Esophagus muscularis mucosa (tissue), 4 donors: ENCODE results near the gene TTC7B. TPM values are rescaled to one million over a fixed set of nuclear protein-coding genes. Genes with fewer than 3 reads are reported as not detected.

Source experiments
- DNase-seq: peaks from one replicate; pipeline ENCODE4 v3.0.0-alpha.2; 2017; ENCODE audit errors: extremely low spot score
- H3K27ac ChIP-seq, 4 donors: fragments of 200-600 bp; sonication (generic); replicated peaks in 1 of 4; 1 replicate in 3 of 4; 2 replicates in 1 of 4; pipeline ENCODE4 v1.5.1; 2016 to 2019; ENCODE audit warnings: mild to moderate bottlenecking in 1 of 4
- H3K27me3 ChIP-seq, 4 donors: fragments of 200-600 bp; sonication (generic); one replicate each; pipeline versions ENCODE4 v1.5.1 to v1.6.0; 2016 to 2019
- H3K36me3 ChIP-seq, 4 donors: fragments of 200-600 bp; sonication (generic); one replicate each; pipeline ENCODE4 v1.5.1; 2016 to 2019
- H3K4me1 ChIP-seq, 4 donors: fragments of 200-600 bp; sonication (generic); one replicate each; pipeline ENCODE4 v1.5.1; 2016 to 2019
- H3K4me3 ChIP-seq, 4 donors: fragments of 200-600 bp; sonication (generic); 1 replicate in 2 of 4; 2 replicates in 2 of 4; pipeline ENCODE4 v1.5.1; 2016 to 2019; ENCODE audit warnings: mild to moderate bottlenecking in 4 of 4, moderate library complexity in 1 of 4
- H3K9me3 ChIP-seq, 4 donors: fragments of 200-600 bp; sonication (generic); 1 replicate in 3 of 4; 2 replicates in 1 of 4; pipeline ENCODE4 v1.5.1; 2016 to 2019
- CTCF ChIP-seq, 3 experiments: fragments of 200-600 bp in 2 of 3; fragments of 450-650 bp in 1 of 3; sonication (generic) in 2 of 3; IDR thresholded peaks; one replicate each; pipeline ENCODE4 v1.5.1; 2017 to 2019; ENCODE audit warnings: antibody characterized with exemption in 3 of 3, mild to moderate bottlenecking in 2 of 3, moderate library complexity in 1 of 3
- EP300 ChIP-seq: sonication (generic); formaldehyde crosslinking; IDR thresholded peaks from one replicate; pipeline ENCODE4 v1.6.1; 2017; ENCODE audit warnings: antibody characterized with exemption
- POLR2A ChIP-seq: fragments of 450-650 bp; IDR thresholded peaks from one replicate; pipeline ENCODE4 v1.6.1; 2017; ENCODE audit warnings: antibody characterized with exemption, moderate library complexity, mild to moderate bottlenecking, low read depth
- POLR2AphosphoS5 ChIP-seq, 2 donors: sonication (generic); formaldehyde crosslinking; IDR thresholded peaks; one replicate each; pipeline ENCODE4 v1.6.1; 2017; ENCODE audit warnings: antibody characterized with exemption in 2 of 2
- WGBS: methylation state at CpG from one replicate; pipeline ENCODE4 v1.1.5; 2018; 5-methylcytosine and 5-hydroxymethylcytosine counted together
- intact Hi-C: fragments of 100-400 bp; cut with DNase I; formaldehyde crosslinking; loops from one replicate; pipeline ENCODE4 v1.15.1; 2023
- total RNA-seq, 4 donors: library from RNA; depleted of rRNA; stranded (reverse); fragments of >200 nt; gene quantifications; one replicate each; pipeline versions ENCODE4 v1.1.0 to v1.2.1, GENCODE V29; 2016

TTC7B gene
- total RNA-seq, 4 donors from 2014 or later, result 54.4 to 148 (median 113) TPM

DNA sequence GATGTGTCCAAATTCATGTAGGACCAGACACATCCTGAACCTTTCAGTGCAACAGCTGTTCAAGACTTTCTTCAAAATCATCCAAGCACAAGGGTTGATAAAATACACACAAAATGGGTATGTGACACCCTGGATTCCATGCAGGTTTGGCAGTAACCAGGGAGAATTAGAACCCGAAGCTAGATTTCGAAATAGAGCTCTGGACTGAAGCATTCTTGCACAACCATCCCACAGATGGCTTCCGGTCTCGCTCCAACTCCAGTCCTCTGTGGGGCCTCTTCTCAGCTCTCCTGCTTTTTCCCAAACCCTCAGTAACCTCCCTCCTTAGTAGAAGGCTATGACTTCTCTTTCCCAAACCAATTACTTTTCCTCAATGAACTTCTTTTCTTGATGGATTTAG, 171.3 kb downstream of the TTC7B start:
- Histone ChIP-seq H3K4me3 (no peak overlapping the region), H3K27me3 (no peaks in the 10 kb centered on the region), H3K27ac (peak overlapping the region; percentile 70 to 77 (median 74)), H3K36me3 (peaks cover 0 to 23% (median 8%) of the 10 kb centered on the region in 4 donors), H3K4me1 (peaks cover 21 to 86% (median 68%) of the 10 kb centered on the region in 4 donors), H3K9me3 (no peaks in the 10 kb centered on the region)
- 55% methylated on average over 4 of the region's 4 CpGs for WGBS
- intact Hi-C loops, result no loop called here
- DNase-seq, result no peak
- TF ChIP-seq POLR2A, result no peak
- peak in 1 of 2 donors; percentile 25 for TF ChIP-seq POLR2AphosphoS5 (IDR thresholded peaks at IDR 0.05)

DNA sequence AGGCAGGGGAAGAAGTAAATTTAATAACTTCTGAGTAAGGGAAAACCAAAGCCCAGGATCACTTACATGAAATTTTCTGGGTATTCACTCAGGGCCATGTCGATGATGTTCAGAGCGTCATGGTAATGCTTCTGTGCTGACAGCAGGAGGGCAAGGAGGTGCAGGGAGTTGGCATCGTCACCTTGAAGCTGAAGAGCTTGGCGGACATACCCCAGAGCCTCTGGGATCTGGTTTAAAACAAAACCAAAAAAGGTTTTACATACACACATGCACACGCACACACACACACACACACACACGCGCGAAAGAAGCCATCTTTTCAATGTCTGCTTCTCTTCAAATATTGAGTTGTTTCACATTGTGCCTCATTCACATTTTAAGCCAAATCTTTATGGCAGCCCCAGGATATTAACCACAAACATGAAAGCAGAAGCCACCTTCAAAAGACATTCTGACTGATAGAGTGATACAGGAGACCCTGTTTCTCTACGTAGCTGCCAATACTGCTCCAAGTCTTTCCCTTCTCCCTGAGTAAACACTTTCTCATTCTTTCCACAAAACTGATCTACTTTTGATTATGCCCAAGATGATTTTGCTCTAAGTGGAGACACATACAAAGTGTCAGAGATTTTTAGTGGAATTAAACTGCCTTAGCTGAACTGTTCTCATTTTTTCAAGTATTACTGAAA, 172.1 kb downstream of the TTC7B start:
- TF ChIP-seq EP300, result no peak
- TF ChIP-seq POLR2AphosphoS5 (IDR thresholded peaks at IDR 0.05), result no peak
- TF ChIP-seq POLR2A, result no peak
- no peaks in the 10 kb centered on the region for H3K27me3 ChIP-seq
- intact Hi-C loops, result no loop called here
- H3K4me1 ChIP-seq, result peaks cover 21 to 78% (median 65%) of the 10 kb centered on the region in 4 donors
- WGBS, result 50% methylated on average over 9 of the region's 9 CpGs
- H3K27ac ChIP-seq, result peak overlapping the region; percentile 70 to 77 (median 74)
- peaks cover 0 to 25% (median 11%) of the 10 kb centered on the region in 4 donors for H3K36me3 ChIP-seq
- no peak overlapping the region for H3K4me3 ChIP-seq
- no peaks in the 10 kb centered on the region for H3K9me3 ChIP-seq
- DNase-seq, result no peak

GRCh38 chr14:90642244-90642717, 173.9 kb downstream of the TTC7B start:
- intact Hi-C loops, result no loop called here

DNA sequence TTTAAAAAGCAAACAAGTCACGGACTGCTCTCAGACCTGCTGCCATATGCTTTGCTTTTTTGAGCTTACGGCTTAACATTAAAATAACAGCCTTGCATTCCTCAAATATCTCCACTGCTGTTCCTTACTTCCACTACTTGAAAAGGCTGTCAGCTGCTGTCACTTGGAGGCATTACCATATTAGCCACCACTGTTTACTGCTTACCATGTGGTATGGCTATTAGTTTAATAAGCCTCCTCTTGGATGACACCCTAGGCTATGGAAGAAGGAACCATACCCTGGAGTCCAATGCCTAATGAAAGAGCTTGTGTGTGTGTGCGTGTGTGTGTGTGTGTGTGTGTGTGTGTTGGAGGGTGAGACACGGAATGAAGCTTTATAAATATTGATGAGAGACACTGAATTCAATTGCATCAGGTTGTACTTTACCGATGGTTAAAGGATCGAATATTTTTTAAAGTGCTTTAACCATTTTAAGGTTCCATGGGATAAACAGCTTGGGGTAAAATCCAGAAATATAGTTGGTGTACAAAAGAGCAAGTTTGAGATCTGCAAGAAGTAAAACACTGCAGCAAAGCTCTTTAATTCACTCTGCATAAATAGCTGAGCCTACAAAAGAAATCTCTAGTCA, 174.5 kb downstream of the TTC7B start:
- H3K36me3 ChIP-seq, result peaks cover 0 to 20% (median 11%) of the 10 kb centered on the region in 4 donors
- H3K27ac ChIP-seq, result peak overlapping the region; percentile 70 to 77 (median 74)
- no peak overlapping the region for H3K4me3 ChIP-seq
- intact Hi-C loops, result no loop called here
- DNase-seq, result no peak
- H3K9me3 ChIP-seq, result no peaks in the 10 kb centered on the region
- H3K27me3 ChIP-seq, result no peaks in the 10 kb centered on the region
- peaks cover 21 to 61% (median 58%) of the 10 kb centered on the region in 4 donors for H3K4me1 ChIP-seq
- TF ChIP-seq EP300 (no peak), POLR2A (no peak), POLR2AphosphoS5 (IDR thresholded peaks at IDR 0.05) (no peak), CTCF (IDR thresholded peaks at IDR 0.05) (no peak)
- 61% methylated on average over 6 of the region's 6 CpGs for WGBS

More at GRCh38 chr14:90642244-90642717, 173.9 kb downstream of the TTC7B start:
- no peaks in the 10 kb centered on the region for H3K9me3 ChIP-seq
- TF ChIP-seq CTCF (IDR thresholded peaks at IDR 0.05) (no peak), POLR2AphosphoS5 (IDR thresholded peaks at IDR 0.05) (peak in 1 of 2 donors; percentile 31)
- peak overlapping the region; percentile 70 to 77 (median 74) for H3K27ac ChIP-seq
- H3K4me3 ChIP-seq, result no peak overlapping the region
- WGBS, result 26% methylated on average over 3 of the region's 3 CpGs
- H3K27me3 ChIP-seq, result no peaks in the 10 kb centered on the region
- H3K36me3 ChIP-seq, result peaks cover 0 to 25% (median 11%) of the 10 kb centered on the region in 4 donors
- no peak for DNase-seq
- H3K4me1 ChIP-seq, result peaks cover 21 to 67% (median 58%) of the 10 kb centered on the region in 4 donors

- H3K4me1 ChIP-seq, result peaks cover 21 to 56% (median 55%) of the 10 kb centered on the region in 4 donors
- DNase-seq, result no peak
- 75% methylated on average over 3 of the region's 3 CpGs for WGBS
- intact Hi-C loops, result no loop called here
- no peak overlapping the region for H3K4me3 ChIP-seq
- H3K9me3 ChIP-seq, result no peaks in the 10 kb centered on the region
- peak overlapping the region; percentile 70 to 77 (median 74) for H3K27ac ChIP-seq
- H3K36me3 ChIP-seq, result peaks cover 0 to 14% (median 7%) of the 10 kb centered on the region in 4 donors
- TF ChIP-seq EP300 (no peak), CTCF (IDR thresholded peaks at IDR 0.05) (no peak)
- H3K27me3 ChIP-seq, result no peaks in the 10 kb centered on the region
These were observed 175.1 kb downstream of the TTC7B start for GRCh38 chr14:90641168-90641567.
